Measurements from ENCODE around the gene GH2. TPM values are rescaled to one million over a fixed set of nuclear protein-coding genes. Genes with fewer than 3 reads are reported as not detected.
"Not testable (repeated sequence)": the region's sequence is repeated elsewhere in the genome, so short reads cannot be mapped to it uniquely, and the experiment has no call there.

Gene GH2
- total RNA-seq, 1 donor from 2014 or later, result not detected

- DNase-seq (ENCODE audit: low read depth, low spot score), result no peak
Observed at GRCh38 chr17:63911041-63911635, 29.4 kb upstream of the GH2 start, which contains the start of gene CSHL1. Gene CSHL1, minus strand, starts transcription at chr17:63911258. Its CDS starts 62 bp downstream, at chr17:63911196.

DNA sequence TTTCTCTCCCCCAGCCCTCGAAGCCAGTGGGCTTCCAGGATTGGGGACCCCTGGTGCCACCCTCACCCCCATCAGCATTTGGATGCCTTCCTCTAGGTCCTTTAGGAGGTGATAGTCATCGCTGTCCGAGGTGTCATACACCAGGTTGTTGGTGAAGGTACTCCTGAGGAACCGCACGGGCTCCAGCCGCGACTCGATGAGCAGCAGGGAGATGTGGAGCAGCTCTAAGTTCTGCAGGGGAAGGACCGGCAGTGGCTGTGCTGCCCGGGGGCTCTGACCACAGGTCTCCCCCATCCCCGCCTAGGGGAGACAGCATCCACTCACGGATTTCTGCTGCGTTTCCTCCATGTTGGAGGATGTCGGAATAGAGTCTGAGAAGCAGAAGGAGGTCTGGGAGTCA is 28.4 kb upstream of the GH2 start:
- no peak for DNase-seq (ENCODE audit: low read depth, low spot score)

DNA sequence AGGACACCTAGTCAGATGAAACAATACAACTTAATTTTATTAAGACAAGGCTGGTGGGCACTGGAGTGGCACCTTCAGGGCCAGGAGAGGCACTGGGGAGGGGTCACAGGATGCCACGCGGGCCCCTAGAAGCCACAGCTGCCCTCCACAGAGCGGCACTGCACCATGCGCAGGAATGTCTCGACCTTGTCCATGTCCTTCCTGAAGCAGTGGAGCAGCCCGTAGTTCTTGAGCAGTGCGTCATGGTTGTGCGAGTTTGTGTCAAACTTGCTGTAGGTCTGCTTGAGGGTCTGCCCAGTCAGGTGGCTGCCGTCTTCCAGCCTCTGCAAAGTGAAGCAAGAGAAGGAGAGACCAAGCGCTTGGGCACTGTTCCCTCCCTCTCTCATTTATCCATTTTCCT is 27.8 kb upstream of the GH2 start:
- DNase-seq (ENCODE audit: low read depth, low spot score), result not testable (repeated sequence)

DNA sequence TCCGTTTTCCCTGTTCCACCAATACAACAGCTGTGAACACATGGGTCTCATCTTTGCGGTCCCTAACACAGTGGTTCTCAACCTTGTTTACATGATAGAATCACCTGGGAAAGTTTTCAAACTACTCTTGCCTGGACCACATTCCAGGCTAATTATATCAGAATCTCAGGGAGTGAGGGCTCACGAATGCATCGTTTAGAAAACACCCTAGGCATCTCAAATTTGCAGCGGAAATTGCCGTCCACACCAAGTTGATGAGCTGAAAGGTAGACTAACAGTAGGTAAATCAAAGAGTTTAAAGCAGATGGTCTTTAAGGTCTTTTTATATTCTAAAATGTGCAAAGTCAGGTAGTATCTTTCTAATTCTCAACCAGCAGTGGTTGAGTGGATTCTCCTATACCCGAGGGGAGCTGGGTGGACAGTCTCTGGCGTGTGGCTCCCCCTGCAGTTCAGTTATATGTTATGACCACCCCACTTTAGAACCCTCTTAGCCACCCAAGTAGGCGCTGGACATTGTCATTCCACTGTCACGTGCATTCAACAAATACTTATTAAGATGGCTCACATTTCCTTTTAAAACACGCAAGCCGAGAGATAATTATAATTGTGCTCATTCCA is 25.5 kb upstream of the GH2 start:
- DNase-seq (ENCODE audit: low read depth, low spot score), result not testable (repeated sequence)

DNA sequence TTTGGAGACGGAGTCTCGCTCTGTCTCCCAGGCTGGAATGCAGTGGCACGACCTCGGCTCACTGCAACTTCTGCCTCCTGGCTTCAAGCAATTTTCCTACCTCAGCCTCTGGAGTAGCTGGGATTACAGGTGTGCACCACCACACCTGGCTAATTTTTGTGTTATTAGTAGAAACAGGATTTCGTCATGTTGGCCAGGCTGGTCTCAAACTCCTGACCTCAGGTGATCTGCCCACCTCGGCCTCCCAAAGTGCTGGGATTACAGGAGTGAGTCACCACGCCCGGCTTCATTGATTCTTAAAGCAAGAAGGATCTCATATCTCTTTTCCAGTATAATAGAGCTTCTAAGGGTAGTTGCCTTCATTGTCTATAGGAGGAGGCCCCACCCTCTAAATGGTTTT is 23.1 kb upstream of the GH2 start:
- not testable (repeated sequence) for DNase-seq (ENCODE audit: low read depth, low spot score)

GRCh38 chr17:63903787-63904201 is 22.1 kb upstream of the GH2 start:
- DNase-seq (ENCODE audit: low read depth, low spot score), result not testable (repeated sequence)

DNA sequence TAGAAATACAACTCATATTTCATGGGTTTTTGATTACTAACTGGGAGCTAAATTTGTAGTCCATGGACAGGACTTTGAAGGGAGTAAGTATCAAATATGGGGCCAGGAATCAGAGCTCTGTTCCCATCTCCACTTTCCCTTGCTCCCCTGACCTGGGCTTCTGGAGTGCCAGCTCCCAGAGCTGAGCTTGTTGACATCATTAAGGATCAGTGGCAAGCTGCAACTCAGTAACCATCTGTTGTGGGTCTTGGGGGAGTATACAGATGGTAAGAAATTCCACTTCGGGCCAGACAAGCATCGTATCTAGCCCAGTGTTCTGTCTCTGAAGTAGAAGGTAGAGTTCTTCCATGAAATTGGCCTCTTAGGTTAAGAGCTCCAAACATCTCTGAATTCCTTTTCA is 20.2 kb upstream of the GH2 start:
- DNase-seq (ENCODE audit: low read depth, low spot score), result not testable (repeated sequence)

DNA sequence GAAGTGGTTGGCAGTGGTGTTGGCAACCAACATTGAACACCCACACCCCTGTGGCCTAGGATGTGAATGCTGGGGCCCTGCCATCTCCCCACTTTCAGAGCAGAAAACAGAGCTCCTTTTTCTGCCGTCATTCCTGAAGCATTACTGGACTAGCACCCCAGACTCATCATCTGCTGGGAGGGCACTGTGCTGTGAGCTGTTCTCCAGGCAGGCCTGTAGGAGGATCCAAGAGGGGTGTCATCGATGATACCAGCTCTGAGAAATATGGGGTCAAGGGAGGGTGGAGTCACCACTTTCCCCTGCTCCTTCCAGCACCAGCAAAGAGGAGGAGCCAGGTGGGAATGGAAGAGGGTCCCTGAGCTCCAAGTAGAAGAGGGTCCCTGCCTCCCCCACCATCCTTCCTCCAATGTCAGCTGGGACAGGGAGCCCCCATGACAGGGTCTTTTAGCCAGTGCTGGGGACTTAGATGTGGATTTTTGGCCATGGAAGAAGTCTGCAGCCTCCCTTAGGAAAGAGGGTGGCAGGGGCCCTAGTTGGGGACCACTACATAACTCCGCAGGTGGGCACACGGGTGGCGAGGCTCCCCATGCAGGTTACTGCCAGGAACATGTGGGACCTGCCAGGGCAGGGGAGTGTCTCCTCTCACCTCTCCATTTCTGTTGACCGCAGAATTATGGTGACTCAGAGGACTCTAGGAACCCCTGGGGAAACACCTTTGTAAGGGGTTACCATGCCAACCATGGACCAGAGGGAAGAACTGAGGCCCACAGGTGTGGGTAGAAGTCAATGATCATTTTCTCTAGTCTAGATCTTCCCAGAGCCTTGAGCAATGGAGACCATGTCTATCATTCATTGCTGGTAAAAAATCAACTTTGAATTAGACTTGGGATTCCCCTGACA is 17.4 kb upstream of the GH2 start:
- DNase-seq (ENCODE audit: low read depth, low spot score), result not testable (repeated sequence)

DNA sequence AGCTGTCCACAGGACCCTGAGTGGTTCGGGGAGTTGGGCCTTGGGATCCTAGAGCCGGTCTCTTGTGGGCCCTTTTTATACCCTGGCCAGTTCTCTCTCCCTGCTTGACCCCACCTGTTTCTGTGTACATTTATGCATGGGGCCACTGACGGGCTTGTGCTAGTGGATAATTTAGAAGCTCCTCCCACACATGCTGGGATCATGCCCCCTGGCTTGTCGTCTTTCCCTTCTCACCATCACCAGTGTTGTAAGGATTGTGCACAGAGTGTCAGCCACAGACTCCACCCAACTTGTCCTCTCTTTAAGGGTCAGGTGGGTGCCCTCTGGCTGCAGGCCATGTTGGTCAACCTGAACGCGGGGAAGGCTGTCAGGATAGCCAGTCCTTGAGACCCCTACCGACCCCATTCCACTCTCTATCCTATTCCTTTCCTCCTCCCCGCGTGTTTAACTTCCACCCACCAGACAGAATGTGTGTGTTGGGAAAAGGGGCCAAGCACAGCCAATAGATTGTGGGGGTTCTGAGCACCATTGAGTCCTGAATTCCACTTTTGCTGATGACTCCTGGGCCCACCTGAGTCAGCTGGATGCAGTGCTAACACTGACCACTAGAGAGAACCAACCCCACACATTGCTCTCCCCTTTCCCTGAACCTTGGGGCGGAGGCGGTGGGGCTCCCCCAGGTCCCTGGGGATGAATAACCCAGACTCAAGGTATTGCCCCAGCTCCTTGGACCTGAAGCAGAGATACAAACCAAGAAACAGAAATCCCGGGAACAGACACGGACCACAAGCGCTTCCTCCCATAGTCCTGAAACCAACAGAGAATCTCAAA is 15.0 kb upstream of the GH2 start, which contains the start of gene CSH1:
Gene CSH1, minus strand, starts transcription at position 51 of the 831 bp plus-strand sequence. CDS start 63 bp downstream, outside the sequence.
- not testable (repeated sequence) for DNase-seq (ENCODE audit: low read depth, low spot score)

DNA sequence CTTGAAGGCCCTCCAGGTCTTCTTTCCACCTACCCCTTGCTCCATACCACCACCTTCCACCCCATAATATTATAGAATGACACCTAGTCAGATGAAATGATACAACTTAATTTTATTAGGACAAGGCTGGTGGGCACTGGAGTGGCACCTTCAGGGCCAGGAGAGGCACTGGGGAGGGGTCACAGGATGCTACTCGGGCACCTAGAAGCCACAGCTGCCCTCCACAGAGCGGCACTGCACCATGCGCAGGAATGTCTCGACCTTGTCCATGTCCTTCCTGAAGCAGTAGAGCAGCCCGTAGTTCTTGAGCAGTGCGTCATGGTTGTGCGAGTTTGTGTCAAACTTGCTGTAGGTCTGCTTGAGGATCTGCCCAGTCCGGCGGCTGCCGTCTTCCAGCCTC is 13.1 kb upstream of the GH2 start:
- not testable (repeated sequence) for DNase-seq (ENCODE audit: low read depth, low spot score)

GRCh38 chr17:63894021-63894420 is 12.3 kb upstream of the GH2 start:
- DNase-seq (ENCODE audit: low read depth, low spot score), result not testable (repeated sequence)

DNA sequence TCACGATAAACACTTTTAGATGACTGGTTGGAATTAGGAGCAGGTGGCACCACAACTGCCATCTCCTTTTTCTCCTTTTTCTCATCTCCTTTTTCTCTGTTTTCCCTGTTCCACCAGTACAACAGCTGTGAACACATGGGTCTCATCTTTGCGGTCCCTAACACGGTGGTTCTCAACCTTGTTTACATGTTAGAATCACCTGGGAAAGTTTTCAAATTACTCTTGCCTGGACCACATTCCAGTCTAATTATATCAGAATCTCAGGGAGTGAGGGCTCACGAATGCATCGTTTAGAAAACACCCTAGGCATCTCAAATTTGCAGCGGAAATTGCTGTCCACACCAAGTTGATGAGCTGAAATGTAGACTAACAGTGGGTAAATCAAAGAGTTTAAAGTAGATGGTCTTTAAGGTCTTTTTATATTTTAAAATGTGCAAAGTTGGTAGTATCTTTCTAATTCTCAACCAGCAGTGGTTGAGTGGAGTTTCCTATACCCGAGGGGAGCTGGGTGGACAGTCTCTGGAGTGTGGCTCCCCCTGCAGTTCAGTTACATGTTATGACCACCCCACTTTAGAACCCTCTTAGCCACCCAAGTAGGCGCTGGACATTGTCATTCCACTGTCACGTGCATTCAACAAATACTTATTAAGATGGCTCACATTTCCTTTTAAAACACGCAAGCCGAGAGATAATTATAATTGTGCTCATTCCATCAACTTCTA is 10.7 kb upstream of the GH2 start:
- DNase-seq (ENCODE audit: low read depth, low spot score), result not testable (repeated sequence)

GRCh38 chr17:63889026-63889848 is 7.5 kb upstream of the GH2 start:
- DNase-seq (ENCODE audit: low read depth, low spot score), result not testable (repeated sequence)

GRCh38 chr17:63885119-63885518 is 3.4 kb upstream of the GH2 start:
- DNase-seq (ENCODE audit: low read depth, low spot score), result not testable (repeated sequence)

- not testable (repeated sequence) for DNase-seq (ENCODE audit: low read depth, low spot score)
Observed at GRCh38 chr17:63882626-63883126, 932 bp upstream of the GH2 start.

- DNase-seq (ENCODE audit: low read depth, low spot score), result not testable (repeated sequence)
Observed at GRCh38 chr17:63881337-63881736, 407 bp downstream of the GH2 start.

- DNase-seq (ENCODE audit: low read depth, low spot score), result no peak
Observed at GRCh38 chr17:63880706-63881105, 1.0 kb downstream of the GH2 start.

DNA sequence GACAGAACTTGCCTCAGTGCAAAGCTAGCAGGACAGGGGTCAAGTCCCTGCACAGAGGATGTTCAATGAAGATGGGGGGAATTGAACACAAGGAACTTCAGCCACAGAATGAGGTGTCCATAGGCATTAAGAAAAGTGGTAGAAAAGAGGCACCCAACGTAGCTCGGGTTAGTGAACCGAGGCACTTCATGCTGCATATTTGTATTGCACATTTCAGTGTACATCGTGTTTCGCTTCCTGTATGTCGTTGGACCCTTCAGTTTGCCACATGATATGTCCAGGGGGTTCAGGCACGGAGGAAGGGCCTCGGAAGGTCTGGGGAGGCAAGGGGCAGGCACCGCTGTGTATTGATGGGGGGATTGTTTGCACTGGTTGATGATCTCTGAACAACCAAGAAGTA is 3.3 kb downstream of the GH2 start:
- DNase-seq (ENCODE audit: low read depth, low spot score), result not testable (repeated sequence)

- DNase-seq (ENCODE audit: low read depth, low spot score), result not testable (repeated sequence)
Observed at GRCh38 chr17:63874693-63875092, 7.1 kb downstream of the GH2 start.

Data from pulmonary artery endothelial cell (primary cell).